ENCODE data around the gene ARMC9. TPM values are rescaled to one million over a fixed set of nuclear protein-coding genes. Genes with fewer than 3 reads are reported as not detected.

ARMC9 gene
- total RNA-seq, 1 experiment from 2014 or later = 16.4 TPM

- TF ChIP-seq SP1 (IDR thresholded peaks at IDR 0.05; ENCODE audit: low read depth) (no peak), CBX3 (IDR thresholded peaks at IDR 0.05; ENCODE audit: low read depth) (no peak), SIN3A (IDR thresholded peaks at IDR 0.05; ENCODE audit: low read depth) (no peak), EGR1 (IDR thresholded peaks at IDR 0.05; ENCODE audit: low read depth) (no peak), SRF (IDR thresholded peaks at IDR 0.05; ENCODE audit: low read depth) (no peak), JUND (IDR thresholded peaks at IDR 0.05) (no peak), ELF1 (IDR thresholded peaks at IDR 0.05; ENCODE audit: borderline replicate concordance, low read depth) (no peak), POLR2A (IDR thresholded peaks at IDR 0.05; ENCODE audit: borderline replicate concordance, extremely low read depth, insufficient read depth, insufficient read length) (no peak), EZH2phosphoT487 (IDR thresholded peaks at IDR 0.05; ENCODE audit: borderline replicate concordance) (no peak), ZBTB33 (IDR thresholded peaks at IDR 0.05; ENCODE audit: extremely low read depth, insufficient replicate concordance, low read length) (no peak), YY1 (IDR thresholded peaks at IDR 0.05; ENCODE audit: extremely low read depth, insufficient replicate concordance, low read depth, low read length) (no peak), FOSL1 (IDR thresholded peaks at IDR 0.05; ENCODE audit: low read depth) (no peak), EZH2 (IDR thresholded peaks at IDR 0.05) (no peak), ZNF274 (IDR thresholded peaks at IDR 0.05; ENCODE audit: low read depth, low read length) (no peak), ZFX (IDR thresholded peaks at IDR 0.05) (no peak)
- ChIA-PET POLR2A (no interaction called here), RAD21 (ENCODE audit: low non-redundant PET in 1 of 2, low total read pairs in 2 of 2, uncharacterized antibody in 2 of 2, unreplicated experiment in 2 of 2) (no interaction called here), CTCF (no interaction called here)
- H3K4me2 ChIP-seq (ENCODE audit: low read length) = no peak overlapping the region
- H3K4me1 ChIP-seq (ENCODE audit: control insufficient read depth in 1 of 2, insufficient read depth in 2 of 2, low read length in 2 of 2) = no peaks in the 10 kb centered on the region
- H3K27me3 ChIP-seq (ENCODE audit: insufficient read depth, low read length) = no peaks in the 10 kb centered on the region
- 0 out of 2 replicates have a peak, but pooled peaks cover 4% of the 10 kb centered on the region for H4K20me1 ChIP-seq (ENCODE audit: insufficient read depth)
- no peak overlapping the region for H3K27ac ChIP-seq (ENCODE audit: low read depth, low read length)
- H3K9me2 ChIP-seq (ENCODE audit: insufficient read depth) = no peaks in the 10 kb centered on the region
- DNase-seq (ENCODE audit: low read depth, low spot score) (no peak), ATAC-seq (no peak)
- H3K36me3 ChIP-seq (ENCODE audit: control insufficient read depth in 1 of 2, insufficient read depth in 2 of 2, low read length in 2 of 2) = peaks cover 16 to 60% of the 10 kb centered on the region in 2 experiments
- H3K9me3 ChIP-seq (ENCODE audit: control insufficient read depth in 1 of 2, insufficient read depth in 1 of 2, low read depth in 1 of 2, low read length in 2 of 2) = no peaks in the 10 kb centered on the region
- BruUV-seq (replicated peaks) = no TSS peak
- H3K79me2 ChIP-seq (ENCODE audit: insufficient read depth, low read length) = no peaks in the 10 kb centered on the region
- intact Hi-C loops (cut with micrococcal nuclease) = no loop called here
- no peak overlapping the region for H3K9ac ChIP-seq (ENCODE audit: low read length)
- no peak overlapping the region for H3K4me3 ChIP-seq (replicated peaks in 1 of 2; ENCODE audit: low read depth in 1 of 2, low read length in 2 of 2)
- no peak overlapping the region for H2AFZ ChIP-seq (ENCODE audit: low read depth, low read length, poor library complexity, severe bottlenecking)
These were observed 28.4 kb upstream of the ARMC9 start for GRCh38 chr2:231170055-231170454.
